Measurements from ENCODE around the gene PLCB4. TPM values are rescaled to one million over a fixed set of nuclear protein-coding genes. Genes with fewer than 3 reads are reported as not detected.

PLCB4 gene
- total RNA-seq, 1 donor from 2014 or later: 20.6 TPM

- Histone ChIP-seq H3F3A (ENCODE audit: low read depth) (peaks cover 6% of the 10 kb centered on the region), H3K4me2 (peak overlapping the region; percentile 58), H3K9me3 (ENCODE audit: low read depth) (no peaks in the 10 kb centered on the region), H3K79me2 (ENCODE audit: low read depth) (no peaks in the 10 kb centered on the region), H3K9ac (no peak overlapping the region), H3K4me1 (peaks cover 10% of the 10 kb centered on the region), H2AFZ (replicated peaks) (no peak overlapping the region), H3K36me3 (no peaks in the 10 kb centered on the region), H3K27me3 (peaks cover 100% of the 10 kb centered on the region), H3K27ac (no peak overlapping the region), H3K4me3 (no peak overlapping the region), H4K20me1 (ENCODE audit: low read depth) (no peaks in the 10 kb centered on the region)
- Mint-ChIP-seq H3K27me3 (ENCODE audit: insufficient read depth, low read depth) (peaks cover 32% of the 10 kb centered on the region), H3K9me3 (peaks cover 15% of the 10 kb centered on the region), H3K27ac (no peak overlapping the region), H3K36me3 (no peaks in the 10 kb centered on the region), H3K4me1 (peaks cover 6% of the 10 kb centered on the region), H3K4me3 (no peak overlapping the region)
- TF ChIP-seq EZH2phosphoT487 (IDR thresholded peaks at IDR 0.05) (no peak), CTCF (IDR thresholded peaks at IDR 0.05) (no peak), EZH2 (IDR thresholded peaks at IDR 0.05) (no peak)
- DNase-seq (ENCODE audit: low spot score): no peak
Measured at GRCh38 chr20:9509246-9509645, 440.4 kb downstream of the PLCB4 start.

GRCh38 chr20:9510911-9511310 is 442.0 kb downstream of the PLCB4 start:
- Mint-ChIP-seq H3K4me3 (no peak overlapping the region), H3K27me3 (ENCODE audit: insufficient read depth, low read depth) (peaks cover 45% of the 10 kb centered on the region)
- H3K4me1 ChIP-seq: peaks cover 23% of the 10 kb centered on the region

GRCh38 chr20:9514072-9514460 is 445.2 kb downstream of the PLCB4 start:
- TF ChIP-seq CTCF (IDR thresholded peaks at IDR 0.05) (no peak), EZH2phosphoT487 (IDR thresholded peaks at IDR 0.05) (no peak), EZH2 (IDR thresholded peaks at IDR 0.05) (no peak)
- peaks cover 39% of the 10 kb centered on the region for H3K4me1 ChIP-seq
- peak; percentile 31 for DNase-seq (ENCODE audit: low spot score)
- peaks cover 44% of the 10 kb centered on the region for H3K4me1 Mint-ChIP-seq
- H3K9ac ChIP-seq: no peak overlapping the region
- H4K20me1 ChIP-seq (ENCODE audit: low read depth): peaks cover 8% of the 10 kb centered on the region
- no peak overlapping the region for H3K27ac ChIP-seq
- H3K79me2 ChIP-seq (ENCODE audit: low read depth): no peaks in the 10 kb centered on the region
- peaks cover 15% of the 10 kb centered on the region for H3K9me3 Mint-ChIP-seq
- H2AFZ ChIP-seq (replicated peaks): no peak overlapping the region
- H3K4me2 ChIP-seq: peak overlapping the region; percentile 92
- peaks cover 27% of the 10 kb centered on the region for H3F3A ChIP-seq (ENCODE audit: low read depth)
- H3K4me3 Mint-ChIP-seq: peak overlapping the region; percentile 87
- H3K36me3 Mint-ChIP-seq: peaks cover 3% of the 10 kb centered on the region
- peaks cover 59% of the 10 kb centered on the region for H3K27me3 Mint-ChIP-seq (ENCODE audit: insufficient read depth, low read depth)
- no peaks in the 10 kb centered on the region for H3K36me3 ChIP-seq
- peaks cover 100% of the 10 kb centered on the region for H3K27me3 ChIP-seq
- no peak overlapping the region for H3K27ac Mint-ChIP-seq
- peak overlapping the region; percentile 48 for H3K4me3 ChIP-seq
- H3K9me3 ChIP-seq (ENCODE audit: low read depth): no peaks in the 10 kb centered on the region

More at GRCh38 chr20:9510911-9511310, 442.0 kb downstream of the PLCB4 start:
- Histone ChIP-seq H3K27ac (no peak overlapping the region), H4K20me1 (ENCODE audit: low read depth) (no peaks in the 10 kb centered on the region), H3K4me3 (no peak overlapping the region), H3K36me3 (no peaks in the 10 kb centered on the region), H3K27me3 (peaks cover 100% of the 10 kb centered on the region), H3K9ac (no peak overlapping the region), H2AFZ (replicated peaks) (no peak overlapping the region), H3K9me3 (ENCODE audit: low read depth) (no peaks in the 10 kb centered on the region), H3K79me2 (ENCODE audit: low read depth) (no peaks in the 10 kb centered on the region), H3F3A (ENCODE audit: low read depth) (peaks cover 17% of the 10 kb centered on the region), H3K4me2 (no peak overlapping the region)
- TF ChIP-seq CTCF (IDR thresholded peaks at IDR 0.05): no peak
- no peak for TF ChIP-seq EZH2phosphoT487 (IDR thresholded peaks at IDR 0.05)
- no peak for TF ChIP-seq EZH2 (IDR thresholded peaks at IDR 0.05)
- Mint-ChIP-seq H3K36me3 (no peaks in the 10 kb centered on the region), H3K9me3 (peaks cover 12% of the 10 kb centered on the region), H3K27ac (no peak overlapping the region), H3K4me1 (peaks cover 19% of the 10 kb centered on the region)
- no peak for DNase-seq (ENCODE audit: low spot score)
